ENCODE data around the gene UBR4. TPM values are rescaled to one million over a fixed set of nuclear protein-coding genes. Genes with fewer than 3 reads are reported as not detected.

UBR4 gene
- total and polyA plus RNA-seq, 10 of the 15 experiments (the other 5 are each of a cell fraction or from before 2014, with no cell fraction given) = 34.2 to 124 (median 56.2) TPM

GRCh38 chr1:19066248-19066873 lies 143.7 kb downstream of the UBR4 start:
- FAIRE-seq = no peak
- no peaks in the 10 kb centered on the region for H3K36me3 ChIP-seq (ENCODE audit: control insufficient read depth in 2 of 2, insufficient read depth in 2 of 2, low read length in 1 of 2)
- no TSS peak for BruUV-seq (replicated peaks)
- H2AFZ ChIP-seq (ENCODE audit: control insufficient read depth, low read depth, low read length) = no peak overlapping the region
- no peak for DNase-seq (ENCODE audit: low read depth, low spot score)
- ChIA-PET CTCF (no interaction called here), POLR2A (no interaction called here), SMC1A (ENCODE audit: uncharacterized antibody, unreplicated experiment) (no interaction called here), RAD21 (ENCODE audit: unreplicated experiment) (no interaction called here)
- WGBS (ENCODE audit: insufficient coverage, insufficient replicate concordance, low lambda C conversion rate, missing lambda C conversion rate) = 48% methylated on average over 13 of the region's 14 CpGs
- no peak for TF ChIP-seq CREB1 (IDR thresholded peaks at IDR 0.05; ENCODE audit: low read depth)
- TF ChIP-seq PAX8 (IDR thresholded peaks at IDR 0.05) = no peak
- no peak for TF ChIP-seq CHD1 (IDR thresholded peaks at IDR 0.05; ENCODE audit: low read depth, low read length)
- no peak for TF ChIP-seq MYB (IDR thresholded peaks at IDR 0.05; ENCODE audit: borderline replicate concordance, low read depth, low read length)
- no peak for TF ChIP-seq RELA (IDR thresholded peaks at IDR 0.05; ENCODE audit: borderline replicate concordance, partially characterized antibody)
- TF ChIP-seq HSF1 (IDR thresholded peaks at IDR 0.05; ENCODE audit: low read depth, low read length) = no peak
- TF ChIP-seq RAD21 (IDR thresholded peaks at IDR 0.05; ENCODE audit: insufficient read depth, low read depth, low read length) = no peak
- TF ChIP-seq ATF7 (IDR thresholded peaks at IDR 0.05; ENCODE audit: low read depth) = no peak
- TF ChIP-seq HCFC1 (IDR thresholded peaks at IDR 0.05; ENCODE audit: low read length) = no peak
- no peak for TF ChIP-seq NBN (IDR thresholded peaks at IDR 0.05)
- TF ChIP-seq BHLHE40 (IDR thresholded peaks at IDR 0.05; ENCODE audit: borderline replicate concordance in 1 of 2, low read depth in 2 of 2, low read length in 1 of 2) = no peak
- TF ChIP-seq ZSCAN29 (IDR thresholded peaks at IDR 0.05) = no peak
- H3K9ac ChIP-seq (ENCODE audit: control insufficient read depth, insufficient read depth, low read length) = no peak overlapping the region
- no peak for ATAC-seq
- in situ Hi-C loops (cut with MboI) = no loop called here
- H3K4me2 ChIP-seq (ENCODE audit: control insufficient read depth, insufficient read depth) = no peak overlapping the region
- intact Hi-C loops (cut with micrococcal nuclease; ENCODE audit: unreplicated experiment) = no loop called here
- no peak overlapping the region for H3K27ac ChIP-seq (ENCODE audit: control insufficient read depth, insufficient read depth)
- H3K9me3 ChIP-seq (replicated peaks; ENCODE audit: control insufficient read depth, insufficient read depth, low read length) = no peaks in the 10 kb centered on the region; the same call in 2 of the 3 replicates
- no peaks in the 10 kb centered on the region for H4K20me1 ChIP-seq (ENCODE audit: control insufficient read depth, insufficient read depth)
- no peaks in the 10 kb centered on the region for H3K27me3 ChIP-seq (replicated peaks in 1 of 2; ENCODE audit: control insufficient read depth in 2 of 2, insufficient read depth in 2 of 2, low read length in 1 of 2)
- no peaks in the 10 kb centered on the region for H3K4me1 ChIP-seq (ENCODE audit: control insufficient read depth, insufficient read depth, low read length)
- H3K4me3 ChIP-seq = no peak overlapping the region
- no peaks in the 10 kb centered on the region for H3K79me2 ChIP-seq (ENCODE audit: control insufficient read depth, insufficient read depth, low read length)

All from GM12878 (cell line).